Pancreas (tissue), 10 donors: ENCODE results near the gene SBNO1. TPM values are rescaled to one million over a fixed set of nuclear protein-coding genes. Genes with fewer than 3 reads are reported as not detected.

Experiments used
- ATAC-seq, 4 donors: fragments of 200-7000 bp; cut with Tn5 transposase; one replicate each; pipeline versions ENCODE4 v1.8.0 to v1.9.1; 2020; ENCODE audit warnings: mild to moderate bottlenecking in 4 of 4, moderate library complexity in 4 of 4
- DNase-seq, 6 donors: peaks; one replicate each; pipeline ENCODE4 v3.0.0-alpha.2; 2020
- FAIRE-seq: peaks from 2 replicates; lab custom pipeline; 2012; peaks lifted over from hg19 to GRCh38; lab: Jason Lieb, UNC
- H3K27ac ChIP-seq, 4 donors: fragments of 200-600 bp; sonication (generic); 1 replicate in 3 of 4; 2 replicates in 1 of 4; pipeline versions ENCODE4 v1.5.0 to v1.8.0; 2020
- H3K27me3 ChIP-seq, 4 donors: fragments of 200-600 bp; one replicate each; pipeline ENCODE4 v1.8.0; 2021
- H3K36me3 ChIP-seq, 3 donors: fragments of 200-600 bp; sonication (generic) in 1 of 3; one replicate each; pipeline versions ENCODE4 v1.5.0 to v1.8.0; 2020 to 2021
- H3K4me1 ChIP-seq, 3 donors: fragments of 200-600 bp; one replicate each; pipeline ENCODE4 v1.8.0; 2021
- H3K4me3 ChIP-seq, 4 donors: fragments of 200-600 bp; sonication (generic) in 2 of 4; one replicate each; pipeline versions ENCODE4 v1.5.0 to v1.8.0; 2020 to 2021
- H3K9me3 ChIP-seq, 4 donors: fragments of 200-600 bp; one replicate each; pipeline ENCODE4 v1.8.0; 2021
- WGBS, 2 donors: extraction: QIAGEN DNeasy Blood & Tissue Kit; methylation state at CpG; one replicate each; pipeline ENCODE4 v1.1.7; 2013; 5-methylcytosine and 5-hydroxymethylcytosine counted together
- intact Hi-C, 3 donors: fragments of 100-400 bp; cut with DNase I; formaldehyde crosslinking; loops; one replicate each; pipeline versions ENCODE4 v1.11.1 to v1.14.2; 2022
- polyA plus RNA-seq, 2 donors: library from polyadenylated mRNA; stranded (reverse); fragments of 200-250 nt; gene quantifications; one replicate each; pipeline ENCODE4 v1.2.3, GENCODE V29; 2013
- total RNA-seq, 6 donors: library from RNA; stranded (reverse); fragmentation: NEBNext Ultra II Directional in 4 of 6; extraction: Animal tissue kit (Norgen Biotek cat#: 25700) in 4 of 6; gene quantifications; one replicate each; pipeline versions ENCODE4 v1.2.1 to v1.2.4, GENCODE V29; 2021 to 2023
- TF ChIP-seq, protein P1 (sequence below), 4 donors: fragments of 200-600 bp; sonication (generic) in 3 of 4; IDR thresholded peaks; one replicate each; pipeline versions ENCODE4 v1.5.0 to v1.8.0; 2021; ENCODE audit warnings: antibody characterized with exemption in 4 of 4
- donor health status: healthy with polysubstance abuse.
- donor health status: DM: no; HTN: no; CAD: no; lungs with moderate emphysema.
- donor health status: DM: no; HTN: no; CAD: no.
- donor health status: control.
- donor health status: control.
- donor health status: Bipolar disorder and iron deficiency.
- donor health status: DM: yes; HTN: yes; CAD: no.
- donor health status: DM: no; HTN: no; CAD: no.
- donor health status: DM: no; HTN: no; CAD: no.
- donor health status: DM: yes; HTN: yes; CAD: no.

SBNO1 gene
- total and polyA plus RNA-seq, 8 donors, result 2.6 to 16.3 (median 8.8) TPM

GRCh38 chr12:123266679-123267277 lies 97.9 kb downstream of the SBNO1 start:
- TF ChIP-seq, protein P1, sequence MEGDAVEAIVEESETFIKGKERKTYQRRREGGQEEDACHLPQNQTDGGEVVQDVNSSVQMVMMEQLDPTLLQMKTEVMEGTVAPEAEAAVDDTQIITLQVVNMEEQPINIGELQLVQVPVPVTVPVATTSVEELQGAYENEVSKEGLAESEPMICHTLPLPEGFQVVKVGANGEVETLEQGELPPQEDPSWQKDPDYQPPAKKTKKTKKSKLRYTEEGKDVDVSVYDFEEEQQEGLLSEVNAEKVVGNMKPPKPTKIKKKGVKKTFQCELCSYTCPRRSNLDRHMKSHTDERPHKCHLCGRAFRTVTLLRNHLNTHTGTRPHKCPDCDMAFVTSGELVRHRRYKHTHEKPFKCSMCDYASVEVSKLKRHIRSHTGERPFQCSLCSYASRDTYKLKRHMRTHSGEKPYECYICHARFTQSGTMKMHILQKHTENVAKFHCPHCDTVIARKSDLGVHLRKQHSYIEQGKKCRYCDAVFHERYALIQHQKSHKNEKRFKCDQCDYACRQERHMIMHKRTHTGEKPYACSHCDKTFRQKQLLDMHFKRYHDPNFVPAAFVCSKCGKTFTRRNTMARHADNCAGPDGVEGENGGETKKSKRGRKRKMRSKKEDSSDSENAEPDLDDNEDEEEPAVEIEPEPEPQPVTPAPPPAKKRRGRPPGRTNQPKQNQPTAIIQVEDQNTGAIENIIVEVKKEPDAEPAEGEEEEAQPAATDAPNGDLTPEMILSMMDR (IDR thresholded peaks at IDR 0.05), result no peak
- H3K9me3 ChIP-seq, result no peaks in the 10 kb centered on the region
- H3K4me3 ChIP-seq, result no peak overlapping the region
- no peaks in the 10 kb centered on the region for H3K27me3 ChIP-seq
- ATAC-seq, result no peak
- H3K4me1 ChIP-seq, result peaks cover 0 to 4% (median 0%) of the 10 kb centered on the region in 3 donors
- intact Hi-C loops, result no loop called here
- peaks cover 0 to 1% (median 0%) of the 10 kb centered on the region in 3 donors for H3K36me3 ChIP-seq
- 87 to 90% methylated on average over 17 to 19 of the region's 19 CpGs for WGBS, 2 donors
- no peak for DNase-seq
- no peak for FAIRE-seq
- no peak overlapping the region for H3K27ac ChIP-seq

GRCh38 chr12:123265851-123266678 lies 98.6 kb downstream of the SBNO1 start:
- 90 to 92% methylated on average over 35 of the region's 35 CpGs for WGBS, 2 donors
- intact Hi-C loops, result no loop called here
- TF ChIP-seq, protein P1 (IDR thresholded peaks at IDR 0.05), result no peak
- DNase-seq (peak in 1 of 6 donors; percentile 74), ATAC-seq (no peak), FAIRE-seq (no peak)
- Histone ChIP-seq H3K4me1 (peaks cover 0 to 4% (median 0%) of the 10 kb centered on the region in 3 donors), H3K27me3 (no peaks in the 10 kb centered on the region), H3K4me3 (no peak overlapping the region), H3K27ac (no peak overlapping the region), H3K9me3 (no peaks in the 10 kb centered on the region), H3K36me3 (peaks cover 0 to 8% (median 0%) of the 10 kb centered on the region in 3 donors)

DNA sequence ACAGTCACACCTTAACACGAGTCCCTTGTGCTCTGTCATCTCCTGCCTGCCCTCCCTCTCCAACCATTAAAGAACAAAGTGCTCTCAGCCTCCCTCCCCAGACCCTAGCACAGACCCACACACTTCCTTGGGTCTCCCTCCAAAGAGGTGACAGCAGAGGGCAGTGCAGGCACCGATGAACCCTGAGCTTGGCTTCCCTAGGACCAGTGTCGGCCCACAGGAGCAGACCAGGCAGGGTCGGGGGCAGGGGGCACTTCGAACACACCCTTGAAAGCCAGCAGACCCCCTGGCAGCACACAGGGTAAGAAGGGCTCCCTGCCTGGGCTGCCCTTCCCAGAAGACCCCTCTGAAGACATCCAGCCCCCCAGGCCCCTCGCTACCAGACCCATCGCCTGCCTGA lies 100.0 kb downstream of the SBNO1 start:
- no peak for ATAC-seq
- no peak for DNase-seq
- TF ChIP-seq, protein P1 (IDR thresholded peaks at IDR 0.05), result no peak
- H3K36me3 ChIP-seq, result peaks cover 0 to 10% (median 0%) of the 10 kb centered on the region in 3 donors
- H3K27me3 ChIP-seq, result no peaks in the 10 kb centered on the region
- H3K4me3 ChIP-seq, result no peak overlapping the region
- intact Hi-C loops, result no loop called here
- H3K9me3 ChIP-seq, result no peaks in the 10 kb centered on the region
- no peaks in the 10 kb centered on the region for H3K4me1 ChIP-seq
- FAIRE-seq, result no peak
- no peak overlapping the region for H3K27ac ChIP-seq
- 57 to 58% methylated on average over 7 of the region's 7 CpGs for WGBS, 2 donors

- Histone ChIP-seq H3K9me3 (no peaks in the 10 kb centered on the region), H3K4me3 (no peak overlapping the region), H3K27me3 (no peaks in the 10 kb centered on the region), H3K4me1 (no peaks in the 10 kb centered on the region), H3K36me3 (peaks cover 0 to 10% (median 0%) of the 10 kb centered on the region in 3 donors), H3K27ac (no peak overlapping the region)
- TF ChIP-seq, protein P1 (IDR thresholded peaks at IDR 0.05), result no peak
- ATAC-seq (no peak), FAIRE-seq (no peak), DNase-seq (peak in 1 of 6 donors; percentile 32)
- WGBS, 2 donors, result 84 to 89% methylated on average over 8 of the region's 8 CpGs
- intact Hi-C loops, result no loop called here
Observed at GRCh38 chr12:123263196-123263817, 101.3 kb downstream of the SBNO1 start.
